ENCODE data around the gene MACROD1. TPM values are rescaled to one million over a fixed set of nuclear protein-coding genes. Genes with fewer than 3 reads are reported as not detected.

Gene MACROD1
- total RNA-seq, 2 donors from 2014 or later, result 31.6 to 47.0 TPM

DNA sequence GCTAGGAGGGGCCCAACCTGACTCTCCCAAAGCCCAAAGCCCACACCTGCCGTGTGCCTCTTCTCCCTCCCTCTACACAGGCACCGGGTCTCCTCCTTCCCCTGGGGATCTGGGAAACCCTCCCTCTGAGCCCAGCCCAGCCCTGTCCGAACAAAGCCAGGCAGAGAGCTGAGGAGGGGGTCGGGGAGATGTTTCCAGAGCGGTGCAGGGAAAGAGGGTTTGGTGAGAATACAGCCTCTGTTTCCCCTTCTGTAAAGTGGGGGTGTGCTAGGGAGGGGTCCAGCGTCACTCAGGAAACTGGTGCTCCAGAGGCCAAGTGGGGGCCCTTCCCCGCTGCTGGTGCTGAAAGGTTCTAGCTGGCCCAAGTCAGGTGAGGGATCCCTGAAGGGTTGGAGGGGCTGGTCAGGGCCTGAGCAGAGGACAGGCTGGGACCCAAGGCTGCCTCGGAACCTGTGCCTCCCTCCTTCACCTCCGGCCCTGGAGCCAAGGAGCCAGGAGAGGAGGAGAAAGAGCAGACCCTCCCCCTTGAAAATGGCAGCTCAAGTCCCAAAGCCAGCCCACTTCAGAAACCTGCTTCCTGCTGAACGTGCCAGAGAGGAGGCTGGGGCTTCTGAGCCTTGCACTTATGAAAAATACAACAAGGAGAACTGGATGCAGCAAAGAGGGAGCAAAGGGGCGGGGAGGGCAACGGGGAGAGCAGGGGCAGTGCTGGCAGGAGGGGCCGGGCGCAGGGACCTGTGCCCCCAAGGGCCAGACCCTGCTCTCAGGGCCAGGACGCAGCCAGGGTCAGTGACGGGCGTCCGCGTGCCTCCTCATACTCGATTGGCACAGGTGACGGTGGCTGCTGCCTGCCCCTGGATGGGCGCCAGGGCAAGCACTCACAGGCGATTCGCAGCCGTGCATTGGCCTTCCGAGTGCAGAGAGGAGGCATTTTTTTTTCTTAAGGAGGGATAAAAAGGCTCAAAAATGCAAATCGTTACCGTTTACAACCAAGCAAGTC lies 43.2 kb downstream of the MACROD1 start:
- DNase-seq, result no peak
- intact Hi-C loops (cut with DNase I, micrococcal nuclease), result no loop called here
- ATAC-seq, result no peak

DNA sequence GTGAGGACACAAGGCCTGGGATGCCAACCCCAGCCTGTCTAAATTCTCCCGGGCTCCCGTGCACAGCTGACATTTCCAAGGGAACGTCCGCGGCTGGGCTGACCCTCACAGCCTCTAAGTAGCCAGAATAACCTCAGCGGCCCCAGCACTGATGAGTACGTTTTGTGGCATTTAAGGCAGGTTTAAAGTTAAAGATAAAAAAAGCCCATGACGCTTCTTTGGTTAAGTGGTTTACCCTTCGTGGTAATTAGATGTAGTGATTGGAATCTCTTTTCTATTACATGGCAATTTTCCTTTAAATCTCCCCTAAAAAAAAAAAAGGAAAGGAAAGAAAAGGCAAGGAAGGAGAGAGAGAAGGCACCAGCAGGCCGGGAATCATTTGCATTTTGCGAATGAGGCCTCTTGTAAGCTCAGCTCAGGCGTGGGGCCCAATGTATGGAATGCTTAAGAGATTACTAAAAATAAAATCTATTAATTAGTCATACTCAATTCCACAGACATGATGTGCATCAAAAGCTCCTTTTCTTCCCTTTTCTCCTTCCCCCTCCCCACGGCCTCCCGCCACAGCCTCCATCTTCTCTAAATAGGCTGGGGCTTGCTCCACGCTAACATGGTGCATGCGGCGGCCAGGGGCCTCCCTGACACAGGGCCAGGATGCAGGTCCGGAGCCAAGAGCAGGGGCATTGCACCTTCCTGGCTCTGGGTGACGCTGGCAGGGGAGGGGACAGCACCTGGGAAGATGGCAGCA lies 44.1 kb downstream of the MACROD1 start:
- DNase-seq (no peak), ATAC-seq (no peak)
- intact Hi-C loops (cut with DNase I, micrococcal nuclease), result no loop called here

DNA sequence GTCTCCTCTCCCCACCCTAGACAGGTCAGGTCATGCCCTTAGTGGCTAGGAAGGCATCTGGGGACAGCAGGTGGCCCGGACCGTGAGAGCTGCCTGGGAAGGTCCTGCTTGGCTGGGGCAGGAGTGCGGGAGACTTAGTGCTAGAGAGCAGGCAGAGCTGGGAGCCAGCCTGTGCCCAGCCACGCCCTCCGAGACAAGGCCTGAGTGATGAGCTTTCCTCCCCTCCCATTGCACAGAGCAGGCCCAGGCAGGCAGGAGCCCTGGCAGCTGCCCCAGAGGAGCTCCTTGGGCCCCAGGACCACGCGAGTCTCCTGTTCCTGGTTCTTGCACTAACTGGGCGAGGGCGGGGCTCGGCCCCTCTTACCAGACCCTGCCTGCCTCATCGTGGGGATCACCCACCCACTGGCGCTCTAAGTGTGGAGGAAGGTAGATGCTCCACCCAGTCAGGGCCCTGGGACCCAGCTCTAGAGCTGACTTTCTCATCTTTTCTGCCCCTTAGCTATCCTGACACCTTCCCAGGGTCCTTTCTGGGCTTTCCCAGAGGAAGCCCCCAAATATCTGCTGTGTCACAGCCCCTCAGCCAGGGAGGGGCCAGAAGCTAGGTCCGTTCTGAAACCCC lies 44.9 kb downstream of the MACROD1 start:
- intact Hi-C loops (cut with DNase I, micrococcal nuclease), result no loop called here
- DNase-seq (peak; percentile 14 to 57), ATAC-seq (peak; percentile 46)

DNA sequence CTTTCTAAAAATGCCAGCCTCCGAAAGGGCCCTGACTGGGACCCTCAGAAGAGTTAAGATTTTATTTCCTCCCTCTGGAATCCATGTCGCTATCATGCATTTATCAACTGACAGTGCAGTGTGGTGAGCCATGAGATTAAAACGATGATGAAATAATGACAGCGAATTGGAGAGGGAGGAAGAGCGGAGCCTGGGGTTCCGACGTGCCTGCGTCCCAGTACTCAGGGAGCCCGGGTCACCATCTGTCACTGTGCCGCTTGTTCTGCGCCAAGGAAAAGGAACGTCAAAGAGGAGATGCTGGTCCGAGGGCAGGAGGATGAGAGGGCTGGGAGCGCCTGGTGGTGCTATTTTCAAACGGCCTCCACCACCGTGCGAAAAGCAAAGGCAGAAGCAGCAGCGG lies 46.2 kb downstream of the MACROD1 start:
- intact Hi-C loops (cut with DNase I, micrococcal nuclease), result no loop called here

DNA sequence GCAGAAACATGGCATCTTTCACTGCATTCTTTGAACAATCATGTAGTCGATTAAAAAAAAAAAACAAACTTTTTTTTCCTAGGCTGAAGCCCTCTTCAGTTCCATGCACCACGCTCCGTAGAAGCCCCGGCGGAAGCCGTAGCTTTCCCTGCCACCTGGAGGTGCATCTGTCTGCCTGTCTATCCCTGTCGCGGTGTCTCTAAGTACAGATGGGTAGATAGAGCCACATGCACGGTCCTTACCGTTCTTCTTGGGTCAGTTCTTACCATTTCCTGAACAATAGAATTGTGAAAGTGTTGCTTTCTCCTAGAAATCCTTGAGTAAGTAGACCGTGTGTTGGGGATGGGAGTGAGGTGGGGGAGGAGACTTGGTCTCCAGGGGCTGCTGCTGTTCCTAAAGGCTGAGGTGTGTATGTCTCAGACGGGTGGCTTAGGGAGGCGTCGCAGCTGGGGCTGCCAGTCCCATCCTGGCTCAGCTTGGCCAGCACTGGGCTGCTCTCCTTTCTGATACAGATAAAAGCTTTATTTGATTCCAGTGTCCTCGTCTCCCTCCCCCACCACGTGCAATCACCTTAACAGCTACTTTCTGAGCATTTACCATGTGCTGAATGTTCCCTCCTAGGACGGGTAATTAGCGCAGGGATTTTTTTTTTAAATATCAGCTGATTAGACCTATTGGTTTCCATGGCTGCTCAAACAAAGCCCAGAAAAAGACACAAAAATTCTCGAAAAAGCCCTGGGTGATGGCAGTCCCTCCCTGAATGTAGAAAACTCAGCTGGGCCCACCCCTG lies 46.8 kb downstream of the MACROD1 start:
- intact Hi-C loops (cut with DNase I, micrococcal nuclease), result no loop called here
- DNase-seq (no peak), ATAC-seq (no peak)

More for the DNA sequence above, 46.2 kb downstream of the MACROD1 start:
- ATAC-seq (no peak), DNase-seq (no peak)

DNA sequence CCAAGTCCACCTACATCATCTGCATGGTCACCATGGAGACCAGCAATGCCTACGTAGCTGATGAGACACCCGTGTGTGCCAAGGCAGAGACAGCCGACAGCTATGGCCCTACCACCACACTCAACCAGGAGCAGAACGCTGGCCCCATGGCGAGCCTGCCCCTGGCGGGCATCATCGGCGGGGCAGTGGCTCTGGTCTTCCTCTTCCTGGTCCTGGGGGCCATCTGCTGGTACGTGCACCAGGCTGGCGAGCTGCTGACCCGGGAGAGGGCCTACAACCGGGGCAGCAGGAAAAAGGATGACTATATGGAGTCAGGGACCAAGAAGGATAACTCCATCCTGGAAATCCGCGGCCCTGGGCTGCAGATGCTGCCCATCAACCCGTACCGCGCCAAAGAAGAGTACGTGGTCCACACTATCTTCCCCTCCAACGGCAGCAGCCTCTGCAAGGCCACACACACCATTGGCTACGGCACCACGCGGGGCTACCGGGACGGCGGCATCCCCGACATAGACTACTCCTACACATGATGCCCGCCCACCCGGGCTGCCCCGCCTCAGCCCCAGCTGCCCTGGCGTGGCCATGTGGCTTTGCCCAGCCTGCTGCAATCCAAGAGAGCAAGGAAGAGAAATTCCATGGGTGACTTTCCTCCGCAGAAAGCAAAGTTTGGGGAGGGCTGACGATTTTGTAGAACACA lies 48.0 kb downstream of the MACROD1 start:
- intact Hi-C loops (cut with DNase I, micrococcal nuclease), result no loop called here
- no peak for ATAC-seq
- no peak for DNase-seq

DNA sequence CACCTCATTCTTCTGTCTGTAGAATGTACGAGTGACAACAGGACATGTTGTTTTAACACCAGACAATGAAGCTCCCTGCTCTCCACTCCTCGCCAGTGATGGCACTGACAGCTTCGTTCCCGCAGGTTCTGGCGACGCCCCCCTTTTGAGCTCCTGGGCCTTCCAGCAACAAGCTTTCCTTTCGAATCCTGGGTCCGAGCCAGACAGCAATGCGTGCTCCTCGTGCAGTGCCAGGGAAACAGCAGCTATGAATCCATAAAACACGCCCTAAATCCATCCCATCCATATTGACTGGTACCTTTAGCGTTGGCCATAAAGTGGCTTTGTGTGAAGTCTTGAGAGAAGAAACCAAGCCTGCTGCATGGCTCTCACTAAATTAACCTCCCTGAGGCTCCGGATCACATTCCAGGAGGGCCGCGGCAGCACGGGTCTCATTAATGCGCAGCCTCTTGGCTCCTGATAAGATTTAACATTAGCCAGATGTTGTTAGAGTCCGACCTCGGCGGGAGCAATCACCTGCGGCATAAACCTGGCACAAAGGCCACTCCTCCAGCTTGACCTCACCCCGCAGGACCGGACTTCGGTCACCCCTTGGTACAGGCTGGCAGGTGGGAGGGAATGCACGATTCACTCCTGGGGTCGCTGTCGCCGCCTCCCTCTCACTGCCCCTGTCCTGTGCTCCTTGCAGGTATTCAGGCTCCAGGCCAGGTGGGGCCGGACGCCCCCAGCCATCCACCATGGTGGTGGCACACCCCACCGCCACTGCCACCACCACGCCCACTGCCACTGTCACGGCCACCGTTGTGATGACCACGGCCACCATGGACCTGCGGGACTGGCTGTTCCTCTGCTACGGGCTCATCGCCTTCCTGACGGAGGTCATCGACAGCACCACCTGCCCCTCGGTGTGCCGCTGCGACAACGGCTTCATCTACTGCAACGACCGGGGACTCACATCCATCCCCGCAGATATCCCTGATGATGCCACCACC lies 50.1 kb downstream of the MACROD1 start:
- DNase-seq (no peak), ATAC-seq (peak; percentile 49)
- intact Hi-C loops (cut with DNase I, micrococcal nuclease), result no loop called here

DNA sequence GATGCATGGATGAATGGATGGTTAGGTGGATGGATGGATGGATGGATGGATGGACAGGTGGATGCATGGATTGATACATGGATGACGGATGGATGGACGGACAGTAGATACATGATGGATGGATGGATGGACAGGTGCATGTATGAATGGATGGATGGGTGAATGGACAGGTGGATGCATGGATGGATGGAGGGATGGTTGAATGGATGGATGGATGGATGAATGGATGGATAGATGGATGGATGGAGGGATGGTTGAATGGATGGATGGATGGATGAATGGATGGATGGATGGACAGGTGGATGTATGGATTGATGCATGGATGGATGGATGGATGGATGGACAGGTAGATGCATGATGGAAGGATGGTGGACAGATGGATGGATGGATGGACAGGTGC lies 51.7 kb downstream of the MACROD1 start:
- no peak for DNase-seq
- intact Hi-C loops (cut with DNase I, micrococcal nuclease), result no loop called here
- ATAC-seq, result no peak

- DNase-seq (no peak), ATAC-seq (no peak)
- intact Hi-C loops (cut with DNase I, micrococcal nuclease), result no loop called here
Measured at GRCh38 chr11:64113462-64113780, 52.5 kb downstream of the MACROD1 start.

- intact Hi-C loops (cut with DNase I, micrococcal nuclease), result no loop called here
- DNase-seq, result no peak
Measured at GRCh38 chr11:64112771-64113461, 53.0 kb downstream of the MACROD1 start.

GRCh38 chr11:64110465-64111375 lies 55.2 kb downstream of the MACROD1 start:
- intact Hi-C loops (cut with DNase I, micrococcal nuclease), result no loop called here
- DNase-seq, result no peak
- ATAC-seq, result no peak

More at GRCh38 chr11:64112771-64113461, 53.0 kb downstream of the MACROD1 start:
- ATAC-seq, result no peak

- no peak for ATAC-seq
- DNase-seq, result no peak
- intact Hi-C loops (cut with DNase I, micrococcal nuclease), result no loop called here
Measured at GRCh38 chr11:64109332-64109731, 56.6 kb downstream of the MACROD1 start.

GRCh38 chr11:64107303-64107702 lies 58.6 kb downstream of the MACROD1 start:
- intact Hi-C loops (cut with DNase I, micrococcal nuclease), result no loop called here
- no peak for DNase-seq
- ATAC-seq, result no peak

GRCh38 chr11:64104632-64105031 lies 61.3 kb downstream of the MACROD1 start:
- DNase-seq (no peak), ATAC-seq (no peak)
- intact Hi-C loops (cut with DNase I, micrococcal nuclease), result no loop called here

DNA sequence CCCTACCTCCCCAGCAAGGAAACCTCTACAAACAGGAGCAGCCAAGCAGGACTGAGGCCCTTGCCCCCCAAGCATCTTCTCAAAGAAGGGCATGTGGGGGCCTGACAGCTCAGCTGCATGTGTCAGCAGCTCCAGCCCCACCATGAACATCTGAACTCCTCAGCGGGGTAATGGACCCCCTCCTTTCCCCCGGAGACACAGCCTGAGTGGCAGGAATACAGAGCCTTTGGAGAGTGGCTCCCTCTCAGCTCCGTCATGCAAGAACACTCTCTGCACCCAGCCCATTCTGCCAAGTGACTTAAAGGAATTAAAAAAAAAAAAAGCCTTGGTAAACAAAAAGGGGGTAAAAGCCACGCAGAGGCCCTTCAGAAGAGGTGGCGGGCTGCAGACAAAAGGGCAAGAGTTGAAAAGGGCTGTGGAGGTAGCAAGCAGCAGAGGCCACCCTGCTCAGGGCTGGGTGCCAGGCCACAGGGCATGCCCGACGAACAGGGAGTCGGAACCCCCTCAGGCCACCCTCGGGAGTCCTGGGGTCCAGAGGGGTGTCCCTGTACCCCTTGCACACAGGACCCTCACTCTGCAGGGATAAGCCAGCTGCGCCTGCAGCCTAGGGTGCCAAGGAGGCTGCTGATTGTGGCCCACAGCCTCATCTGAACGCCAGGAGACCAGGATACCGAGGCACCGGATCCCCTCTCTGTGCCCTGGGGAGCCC lies 62.5 kb downstream of the MACROD1 start:
- ATAC-seq, result no peak
- intact Hi-C loops (cut with DNase I, micrococcal nuclease), result no loop called here
- no peak for DNase-seq

Measured in left colon (tissue), 2 donors.